NCI-H1092 treated with DMSO at 0.1 percent for 48 hours (cell line): ENCODE data around the gene CMTM1.

Experiments
- DNase-seq: peaks from one replicate; lab custom pipeline; 2025; lab: John Stamatoyannopoulos, UW

The CMTM1 gene, protein sequence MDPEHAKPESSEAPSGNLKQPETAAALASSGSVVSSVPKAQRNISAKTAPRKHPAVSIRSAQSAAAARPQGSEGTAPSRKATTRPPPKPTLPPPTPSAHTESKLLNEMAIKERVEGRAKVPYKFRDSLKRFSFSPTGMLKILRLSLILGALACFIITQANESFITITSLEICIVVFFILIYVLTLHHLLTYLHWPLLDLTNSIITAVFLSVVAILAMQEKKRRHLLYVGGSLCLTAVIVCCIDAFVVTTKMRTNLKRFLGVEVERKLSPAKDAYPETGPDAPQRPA

DNA sequence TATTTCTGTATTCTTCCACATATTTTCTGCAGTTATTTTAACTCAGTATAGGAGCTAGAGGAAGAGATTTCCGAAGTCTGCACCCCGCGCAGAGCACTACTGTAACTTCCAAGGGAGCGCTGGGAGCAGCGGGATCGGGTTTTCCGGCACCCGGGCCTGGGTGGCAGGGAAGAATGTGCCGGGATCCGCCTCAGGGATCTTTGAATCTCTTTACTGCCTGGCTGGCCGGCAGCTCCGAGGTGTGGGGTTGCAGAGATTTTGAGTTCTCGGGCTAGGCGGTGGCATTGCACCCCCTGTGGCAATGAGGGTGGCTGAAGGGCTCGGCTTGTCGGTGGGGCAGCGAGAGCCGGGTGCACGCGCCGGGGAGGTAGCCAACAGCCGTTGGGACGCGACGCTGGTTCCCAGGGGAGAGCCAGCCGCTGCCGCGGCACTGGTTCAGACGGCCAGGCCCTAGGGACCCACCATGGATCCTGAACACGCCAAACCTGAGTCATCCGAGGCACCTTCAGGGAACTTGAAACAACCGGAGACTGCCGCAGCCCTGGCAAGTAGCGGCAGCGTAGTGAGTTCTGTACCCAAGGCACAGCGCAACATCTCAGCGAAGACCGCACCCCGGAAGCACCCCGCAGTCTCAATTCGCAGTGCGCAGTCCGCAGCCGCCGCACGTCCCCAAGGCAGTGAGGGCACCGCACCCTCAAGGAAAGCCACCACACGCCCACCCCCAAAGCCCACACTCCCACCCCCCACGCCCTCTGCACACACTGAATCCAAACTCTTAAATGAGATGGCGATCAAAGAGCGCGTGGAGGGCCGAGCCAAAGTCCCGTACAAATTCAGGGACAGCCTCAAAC is at the start of gene CMTM1:
Gene CMTM1 (plus strand): TSS at position 389 of the 851 bp plus-strand sequence. CDS start 75 bp downstream, at position 464.
- DNase-seq, result no peak

DNA sequence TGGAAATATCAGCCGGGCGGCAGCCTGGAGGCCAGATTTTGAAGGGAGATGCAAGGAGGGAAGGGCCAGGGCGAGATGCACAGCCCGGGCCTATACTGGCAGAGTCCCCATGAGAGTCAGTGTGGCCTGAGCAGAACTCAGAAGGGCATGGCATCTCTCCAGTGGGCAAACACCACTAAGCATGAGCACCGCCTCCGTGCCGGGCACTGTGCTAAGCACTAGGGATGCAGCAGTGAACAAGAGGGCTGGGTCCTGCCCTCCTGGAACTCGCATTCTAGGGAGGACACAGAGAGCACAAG is 49.8 kb upstream of the CMTM1 start:
- no peak for DNase-seq

- peak; percentile 44 for DNase-seq
These were observed 49.2 kb upstream of the CMTM1 start for GRCh38 chr16:66516808-66517585.

GRCh38 chr16:66517586-66518263 is 48.5 kb upstream of the CMTM1 start:
- no peak for DNase-seq

- DNase-seq, result no peak
These were observed 46.5 kb upstream of the CMTM1 start for GRCh38 chr16:66519482-66520373.

- DNase-seq, result no peak
These were observed 45.7 kb upstream of the CMTM1 start for GRCh38 chr16:66520406-66521170.

DNA sequence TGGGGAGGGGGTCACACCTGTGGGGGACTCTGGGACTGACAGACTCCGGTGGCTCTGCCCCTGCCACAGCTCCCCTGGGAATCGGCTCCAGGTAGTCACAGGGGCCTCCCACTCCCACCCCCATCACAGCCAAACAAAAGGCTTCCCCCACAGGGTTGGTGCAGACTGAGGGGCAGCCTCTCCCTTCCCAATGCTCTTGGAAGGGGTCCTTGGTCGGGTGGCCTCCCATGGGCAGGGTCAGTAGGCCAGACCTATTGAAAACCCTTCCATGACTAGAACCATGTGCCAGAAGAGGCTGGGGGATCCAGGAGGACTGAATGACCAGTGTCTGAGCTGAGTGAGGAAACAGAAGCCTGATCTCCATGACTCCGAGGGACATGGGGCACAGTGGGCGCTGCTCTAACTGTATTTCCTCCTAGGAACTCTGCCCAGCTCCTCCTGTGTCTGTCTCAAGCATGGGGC is 45.0 kb upstream of the CMTM1 start:
- no peak for DNase-seq

- no peak for DNase-seq
These were observed 44.1 kb upstream of the CMTM1 start for GRCh38 chr16:66521951-66522771.

DNA sequence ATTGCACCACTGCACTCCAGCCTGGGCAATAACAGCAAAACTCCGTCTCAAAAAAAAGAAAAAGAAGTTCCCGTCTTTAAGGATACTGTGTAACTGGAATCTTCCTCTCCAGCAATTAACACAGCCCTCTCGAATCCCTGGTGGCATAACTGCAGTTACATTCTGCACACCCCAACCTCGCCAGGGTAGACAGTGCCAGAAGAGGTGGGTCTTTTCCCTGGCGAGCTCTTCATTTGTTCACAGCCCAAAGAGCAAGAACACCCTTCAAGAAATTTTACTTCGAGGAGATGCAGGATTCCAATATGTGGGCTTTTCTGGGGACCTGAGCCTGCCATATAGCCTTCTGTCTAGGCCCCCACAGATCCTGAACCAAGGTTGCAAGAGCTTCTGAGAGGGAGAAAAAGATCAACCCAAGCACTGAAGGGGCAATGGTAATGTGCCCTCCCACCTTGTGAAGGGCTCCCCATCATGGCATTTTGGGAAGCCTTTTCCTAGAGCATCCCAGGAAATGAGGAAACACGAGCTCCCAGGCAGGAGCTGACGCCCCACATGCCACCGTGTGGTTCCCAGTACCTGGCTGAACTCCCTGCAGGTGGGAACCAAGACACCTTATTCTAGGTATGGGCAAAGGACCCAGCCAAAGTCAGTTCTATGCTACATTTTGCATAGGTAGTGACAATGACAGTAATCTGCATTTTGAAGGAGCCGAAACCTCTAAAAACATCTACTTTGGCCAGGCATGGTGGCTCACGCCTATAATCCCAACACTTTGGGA is 43.2 kb upstream of the CMTM1 start:
- no peak for DNase-seq

GRCh38 chr16:66523861-66524354 is 42.3 kb upstream of the CMTM1 start:
- DNase-seq, result no peak

GRCh38 chr16:66524601-66525164 is 41.6 kb upstream of the CMTM1 start:
- DNase-seq, result no peak

DNA sequence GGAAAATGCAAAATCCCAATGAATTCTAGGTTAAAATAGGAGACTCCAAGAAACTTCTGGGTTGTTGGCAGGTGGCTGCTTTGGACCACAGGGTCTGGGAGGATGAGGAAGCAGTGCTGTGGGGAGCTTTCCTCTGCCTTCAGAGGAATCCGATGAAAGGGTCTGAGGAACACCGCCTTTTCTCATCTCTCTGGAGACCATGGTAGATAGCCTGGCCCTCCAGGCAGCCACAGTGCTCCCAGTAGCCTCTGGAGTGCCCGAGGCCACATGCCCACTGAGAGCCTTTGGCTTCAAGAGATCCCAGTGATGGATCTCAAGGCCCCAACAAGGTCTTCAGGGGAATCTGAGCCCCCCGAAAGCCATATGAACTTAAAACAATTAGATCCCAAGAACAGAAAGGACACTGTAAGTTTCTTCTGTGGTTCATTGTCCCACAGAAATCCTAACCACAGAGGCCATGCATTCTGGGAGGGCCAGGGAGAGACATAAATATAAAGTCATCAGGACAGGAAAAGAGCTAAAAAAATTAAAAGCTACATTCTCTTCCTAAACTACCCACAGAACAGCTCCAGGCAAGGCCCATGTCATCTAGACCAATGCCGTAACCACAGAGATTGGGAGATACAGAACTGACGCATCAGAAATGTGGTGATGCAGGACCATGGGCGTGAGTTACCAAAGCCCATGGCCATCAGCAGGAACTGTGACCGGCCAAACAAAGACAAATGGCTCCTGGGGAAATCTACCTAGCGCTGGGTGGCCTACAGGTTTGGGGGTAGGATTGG is 40.7 kb upstream of the CMTM1 start:
- DNase-seq, result no peak

DNA sequence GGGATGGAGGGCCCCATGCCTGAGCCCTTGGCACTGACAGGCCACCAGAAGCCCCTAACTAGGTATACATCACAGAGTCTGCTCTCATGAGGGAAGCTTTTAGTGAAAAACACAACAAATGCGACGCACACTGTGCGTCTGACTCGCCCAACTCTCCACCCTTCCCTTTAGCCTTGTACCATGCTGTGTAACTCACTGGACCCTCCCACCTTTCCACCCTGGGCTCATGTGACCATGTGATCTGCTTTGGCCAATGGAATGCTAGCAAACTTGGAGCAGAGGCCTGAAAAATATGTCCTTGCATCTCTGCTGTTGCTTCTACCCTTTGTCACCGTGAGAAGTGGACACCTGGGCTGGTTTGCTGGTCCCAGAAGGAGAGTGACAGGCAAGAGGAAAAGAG is 37.9 kb upstream of the CMTM1 start:
- DNase-seq, result no peak

DNA sequence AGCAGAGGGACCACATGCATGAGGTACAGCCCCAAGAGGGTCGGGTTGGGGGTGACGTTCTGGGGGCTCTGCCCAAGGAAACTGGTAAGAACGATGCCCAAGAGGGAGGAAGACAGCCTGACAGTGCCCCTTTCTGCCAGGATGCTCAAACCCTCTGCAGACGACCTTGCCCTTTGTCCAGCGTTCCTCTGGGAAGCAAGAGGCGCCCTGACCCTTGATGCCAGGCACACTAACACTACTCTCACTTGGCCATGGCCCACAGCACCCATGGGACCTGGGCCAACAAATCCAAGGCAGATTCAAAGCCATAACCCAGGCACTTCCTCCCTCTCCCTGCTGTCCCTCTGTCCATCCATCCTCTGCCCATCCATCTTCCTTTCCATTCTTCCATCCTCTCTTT is 36.8 kb upstream of the CMTM1 start:
- DNase-seq, result no peak

DNA sequence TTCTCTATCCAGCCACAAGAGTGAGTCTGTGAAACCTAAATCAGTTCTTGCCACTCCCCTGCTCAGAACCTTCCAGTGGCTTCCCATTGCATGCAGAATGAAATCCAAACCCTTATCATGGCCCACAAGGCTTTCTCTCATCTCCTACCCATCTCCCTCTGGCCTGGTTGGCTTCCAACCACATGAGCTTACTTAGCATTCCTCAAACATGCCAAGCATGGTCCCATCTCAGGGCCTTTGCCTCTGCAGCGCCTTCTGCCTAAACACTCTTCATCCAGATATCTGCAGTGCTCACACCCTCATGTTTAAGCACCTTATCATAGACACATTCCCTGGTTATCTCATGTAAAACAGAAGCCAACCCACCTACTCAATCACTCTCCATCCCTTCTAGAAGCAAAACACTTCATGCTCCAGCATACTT is 31.9 kb upstream of the CMTM1 start:
- DNase-seq, result no peak

DNA sequence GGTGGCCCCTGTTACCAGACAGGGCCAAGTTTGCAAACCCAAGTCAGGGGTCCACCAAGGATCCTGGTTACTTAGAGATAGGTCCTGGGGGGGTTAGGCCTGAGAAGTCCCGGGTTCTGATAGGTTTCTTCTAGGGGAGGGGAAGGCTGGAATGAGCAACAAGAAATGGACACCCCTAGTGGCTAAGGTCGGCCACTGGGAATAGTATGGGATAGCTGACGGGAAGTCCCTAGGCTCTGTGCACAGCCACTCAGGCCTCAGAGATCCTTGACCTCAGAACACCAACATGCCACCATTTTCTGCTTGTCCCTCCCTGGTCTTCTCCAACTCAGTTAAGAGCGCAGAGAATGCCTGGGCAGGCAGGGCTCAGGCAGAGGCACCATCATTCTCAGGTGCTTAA is 29.7 kb upstream of the CMTM1 start:
- DNase-seq, result no peak

GRCh38 chr16:66537236-66537635 is 29.0 kb upstream of the CMTM1 start:
- no peak for DNase-seq
